ENCODE data around the gene RMP24.

The RMP24 gene

DNA sequence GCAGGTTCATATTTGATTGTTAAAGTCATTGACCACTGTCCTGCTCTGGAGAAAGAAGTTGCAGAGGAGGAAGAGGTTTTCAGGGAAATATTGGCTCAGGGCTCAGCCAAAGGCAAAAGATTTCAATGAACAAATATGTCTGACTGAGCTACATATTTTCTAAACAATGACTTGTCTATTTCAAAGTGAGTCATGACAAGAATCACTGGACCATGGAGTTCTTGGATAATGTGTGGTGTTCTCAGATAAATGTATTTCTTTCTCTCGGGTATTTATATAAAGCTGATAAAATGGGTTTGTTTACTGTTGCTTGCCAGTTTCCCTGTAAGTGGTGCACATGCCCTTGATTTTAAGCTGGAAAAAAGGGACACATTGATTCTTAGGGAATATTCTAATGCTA is 34.3 kb upstream of the RMP24 start:
- Histone ChIP-seq H2AFZ (replicated peaks; ENCODE audit: low read length, poor library complexity) (no peak overlapping the region), H4K91ac (ENCODE audit: insufficient read depth, low read depth, low read length) (no peak overlapping the region), H3K4me1 (ENCODE audit: control insufficient read depth, insufficient read depth, low read length) (no peaks in the 10 kb centered on the region), H3K9ac (ENCODE audit: low read depth, low read length) (no peak overlapping the region), H3K36me3 (ENCODE audit: control insufficient read depth, insufficient read depth, low read length) (no peaks in the 10 kb centered on the region), H3K14ac (replicated peaks; ENCODE audit: low read depth, low read length) (no peak overlapping the region), H2BK5ac (ENCODE audit: low read depth, low read length, poor library complexity, severe bottlenecking) (no peak overlapping the region), H2BK120ac (ENCODE audit: low read depth, low read length) (no peak overlapping the region), H3K56ac (ENCODE audit: extremely low read depth, insufficient read depth, low read length) (no peak overlapping the region), H4K5ac (ENCODE audit: low read depth, low read length) (no peak overlapping the region), H4K8ac (ENCODE audit: low read depth in 2 of 2, low read length in 2 of 2) (no peak overlapping the region), H2AK5ac (ENCODE audit: low read depth, low read length) (no peak overlapping the region), H3K27me3 (ENCODE audit: control insufficient read depth, insufficient read depth, low read length) (peaks cover 4% of the 10 kb centered on the region), H3K27ac (ENCODE audit: insufficient read depth, low read length) (no peak overlapping the region), H2BK15ac (ENCODE audit: low read depth, low read length) (no peak overlapping the region), H3K4me3 (ENCODE audit: insufficient read depth, low read depth, low read length) (no peak overlapping the region), H3K9me3 (ENCODE audit: control insufficient read depth, insufficient read depth, low read length) (no peaks in the 10 kb centered on the region), H3K4me2 (ENCODE audit: low read depth, low read length) (no peak overlapping the region), H3K4ac (ENCODE audit: low read depth, low read length) (no peak overlapping the region), H2AK9ac (replicated peaks; ENCODE audit: low read depth, low read length, poor library complexity) (no peak overlapping the region), H4K20me1 (ENCODE audit: insufficient read depth, low read length) (no peaks in the 10 kb centered on the region), H3K79me1 (ENCODE audit: low read depth in 1 of 2, low read length in 2 of 2) (no peaks in the 10 kb centered on the region), H2BK20ac (ENCODE audit: low read depth, low read length) (no peak overlapping the region), H3K9me1 (ENCODE audit: insufficient read depth, low read length) (no peaks in the 10 kb centered on the region), H3K23ac (ENCODE audit: low read depth, low read length) (no peak overlapping the region), H3K18ac (ENCODE audit: low read depth, low read length) (no peak overlapping the region)
- no TSS peak for BruUV-seq (replicated peaks)
- no peak for TF ChIP-seq MAFK (IDR thresholded peaks at IDR 0.05; ENCODE audit: low read depth, low read length)
- no peak for TF ChIP-seq MAZ (IDR thresholded peaks at IDR 0.05; ENCODE audit: borderline replicate concordance, low read depth, low read length)
- no peak for TF ChIP-seq RAD21 (IDR thresholded peaks at IDR 0.05; ENCODE audit: low read length)
- TF ChIP-seq SMC3 (IDR thresholded peaks at IDR 0.05; ENCODE audit: low read depth, low read length), result no peak
- no peak for TF ChIP-seq CEBPB (IDR thresholded peaks at IDR 0.05; ENCODE audit: low read depth, low read length)
- ATAC-seq (ENCODE audit: low read depth) (peak; percentile 60), DNase-seq (peak; percentile 41)
- WGBS, 2 experiments (ENCODE audit: extremely low coverage in 2 of 2, insufficient read length in 1 of 2), result no CpG with 5 or more reads among the region's 1 CpG
- in situ Hi-C loops (cut with MboI; ENCODE audit: low sequenced_read_pairs) (no loop called here), intact Hi-C loops (cut with micrococcal nuclease) (no loop called here), dilution Hi-C loops (cut with HindIII; ENCODE audit: low sequenced_read_pairs, unreplicated experiment) (no loop called here)
- ChIA-PET POLR2A (ENCODE audit: unreplicated experiment) (no interaction called here), CTCF (no interaction called here)

Data from IMR-90 (cell line).